Measurements from ENCODE around the gene VTI1A.

- TF ChIP-seq MEF2D (CRISPR knock-in tag; IDR thresholded peaks at IDR 0.05) = no peak
- TF ChIP-seq NR1H2 (CRISPR knock-in tag; IDR thresholded peaks at IDR 0.05; ENCODE audit: borderline replicate concordance, low read depth) = no peak
Measured at GRCh38 chr10:112848228-112848627, 401.2 kb downstream of the VTI1A start.

Measured in HepG2 (cell line).